SK-N-SH treated with all-trans-retinoic acid at 6 μM for 48 hours (cell line): ENCODE data around the gene PHLDB3.

ENCODE experiments used
- ATAC-seq: fragments of 200-7000 bp; cut with Tn5 transposase; 3 replicates; pipeline ENCODE4 v1.9.1; 2020; ENCODE audit warnings: mild to moderate bottlenecking, moderate library complexity
- ARNTL ChIP-seq: fragments of 450-650 bp; formaldehyde crosslinking; IDR thresholded peaks from 2 replicates; pipeline ENCODE4 v1.5.0; 2020; ENCODE audit warnings: low read depth, mild to moderate bottlenecking, moderate library complexity, borderline replicate concordance
- CREB5 ChIP-seq: fragments of 250-450 bp; sonication (Bioruptor Pico); IDR thresholded peaks from 2 replicates; pipeline ENCODE4 v1.5.1; 2020; ENCODE audit warnings: low read depth, mild to moderate bottlenecking, moderate library complexity
- CSDC2 ChIP-seq: fragments of 250-450 bp; sonication (Bioruptor Pico); IDR thresholded peaks from 2 replicates; pipeline ENCODE4 v1.5.0; 2020; ENCODE audit warnings: mild to moderate bottlenecking, moderate library complexity
- CSRNP3 ChIP-seq: fragments of 250-450 bp; sonication (Bioruptor Pico); IDR thresholded peaks from 2 replicates; pipeline ENCODE4 v1.5.1; 2021; ENCODE audit warnings: mild to moderate bottlenecking, moderate library complexity
- ESRRG ChIP-seq: fragments of 250-450 bp; sonication (Bioruptor Pico); IDR thresholded peaks from 2 replicates; pipeline ENCODE4 v1.6.1; 2021; ENCODE audit warnings: mild to moderate bottlenecking
- GLIS3 ChIP-seq: fragments of 250-450 bp; sonication (Bioruptor Pico); IDR thresholded peaks from 2 replicates; pipeline ENCODE4 v1.5.0; 2020; ENCODE audit warnings: mild to moderate bottlenecking, moderate library complexity
- ISL1 ChIP-seq: fragments of 250-450 bp; sonication (Bioruptor Pico); IDR thresholded peaks from 2 replicates; pipeline ENCODE4 v2.1.2; 2022; ENCODE audit warnings: mild to moderate bottlenecking, moderate library complexity
- OSR1 ChIP-seq: fragments of 250-450 bp; sonication (Bioruptor Pico); IDR thresholded peaks from 2 replicates; pipeline ENCODE4 v1.8.0; 2022; ENCODE audit warnings: moderate library complexity, mild to moderate bottlenecking, inconsistent platforms
- POU6F1 ChIP-seq: fragments of 250-450 bp; sonication (Bioruptor Pico); IDR thresholded peaks from 2 replicates; pipeline ENCODE4 v1.8.0; 2021; ENCODE audit warnings: low read depth, mild to moderate bottlenecking, moderate library complexity, borderline replicate concordance
- PPARA ChIP-seq: fragments of 250-450 bp; sonication (Bioruptor Pico); IDR thresholded peaks from 2 replicates; pipeline ENCODE4 v1.5.0; 2020; ENCODE audit warnings: mild to moderate bottlenecking, borderline replicate concordance
- RARB ChIP-seq: fragments of 250-450 bp; sonication (Bioruptor Pico); IDR thresholded peaks from 2 replicates; pipeline ENCODE4 v1.8.0; 2021; ENCODE audit warnings: mild to moderate bottlenecking, moderate library complexity
- SNAI2 ChIP-seq: fragments of 250-450 bp; sonication (Bioruptor Pico); IDR thresholded peaks from 2 replicates; pipeline ENCODE4 v1.5.0; 2020; ENCODE audit warnings: mild to moderate bottlenecking, moderate library complexity
- TCF4 ChIP-seq: fragments of 250-450 bp; sonication (Bioruptor Pico); IDR thresholded peaks from 2 replicates; pipeline ENCODE4 v1.8.0; 2021; ENCODE audit warnings: mild to moderate bottlenecking, moderate library complexity, borderline replicate concordance
- TOX ChIP-seq: fragments of 250-450 bp; sonication (Bioruptor Pico); IDR thresholded peaks from 2 replicates; pipeline ENCODE4 v1.8.0; 2021; ENCODE audit warnings: mild to moderate bottlenecking, moderate library complexity, borderline replicate concordance
- ZFP3 ChIP-seq: fragments of 250-450 bp; sonication (Bioruptor Pico); IDR thresholded peaks from 2 replicates; pipeline ENCODE4 v1.5.0; 2020; ENCODE audit warnings: mild to moderate bottlenecking, moderate library complexity
- ZFP30 ChIP-seq: fragments of 450-650 bp; formaldehyde crosslinking; IDR thresholded peaks from 2 replicates; pipeline ENCODE4 v1.5.0; 2022; ENCODE audit warnings: mild to moderate bottlenecking, moderate library complexity
- ZNF565 ChIP-seq: fragments of 450-650 bp; formaldehyde crosslinking; conservative IDR thresholded peaks from 2 replicates; pipeline ENCODE4 v1.5.0; 2020; ENCODE audit warnings: low read depth, mild to moderate bottlenecking, moderate library complexity
- ZNF70 ChIP-seq: fragments of 450-650 bp; formaldehyde crosslinking; IDR thresholded peaks from 2 replicates; pipeline ENCODE4 v1.5.0; 2020; ENCODE audit warnings: mild to moderate bottlenecking, moderate library complexity
- ZNF8 ChIP-seq: fragments of 450-650 bp; formaldehyde crosslinking; IDR thresholded peaks from 2 replicates; pipeline ENCODE4 v1.5.0; 2020; ENCODE audit warnings: mild to moderate bottlenecking, moderate library complexity
- TF ChIP-seq, protein P1 (sequence below): fragments of 250-450 bp; sonication (Bioruptor Pico); IDR thresholded peaks from 2 replicates; pipeline ENCODE4 v1.5.0; 2020; ENCODE audit warnings: mild to moderate bottlenecking, moderate library complexity
- TF ChIP-seq, protein P2 (sequence below): fragments of 250-450 bp; sonication (Bioruptor Pico); IDR thresholded peaks from 2 replicates; pipeline ENCODE4 v1.8.0; 2020; ENCODE audit warnings: mild to moderate bottlenecking, moderate library complexity, borderline replicate concordance

Gene PHLDB3

GRCh38 chr19:43466793-43467192, 37.8 kb downstream of the PHLDB3 start:
- no peak for ATAC-seq
- TF ChIP-seq, protein P1, sequence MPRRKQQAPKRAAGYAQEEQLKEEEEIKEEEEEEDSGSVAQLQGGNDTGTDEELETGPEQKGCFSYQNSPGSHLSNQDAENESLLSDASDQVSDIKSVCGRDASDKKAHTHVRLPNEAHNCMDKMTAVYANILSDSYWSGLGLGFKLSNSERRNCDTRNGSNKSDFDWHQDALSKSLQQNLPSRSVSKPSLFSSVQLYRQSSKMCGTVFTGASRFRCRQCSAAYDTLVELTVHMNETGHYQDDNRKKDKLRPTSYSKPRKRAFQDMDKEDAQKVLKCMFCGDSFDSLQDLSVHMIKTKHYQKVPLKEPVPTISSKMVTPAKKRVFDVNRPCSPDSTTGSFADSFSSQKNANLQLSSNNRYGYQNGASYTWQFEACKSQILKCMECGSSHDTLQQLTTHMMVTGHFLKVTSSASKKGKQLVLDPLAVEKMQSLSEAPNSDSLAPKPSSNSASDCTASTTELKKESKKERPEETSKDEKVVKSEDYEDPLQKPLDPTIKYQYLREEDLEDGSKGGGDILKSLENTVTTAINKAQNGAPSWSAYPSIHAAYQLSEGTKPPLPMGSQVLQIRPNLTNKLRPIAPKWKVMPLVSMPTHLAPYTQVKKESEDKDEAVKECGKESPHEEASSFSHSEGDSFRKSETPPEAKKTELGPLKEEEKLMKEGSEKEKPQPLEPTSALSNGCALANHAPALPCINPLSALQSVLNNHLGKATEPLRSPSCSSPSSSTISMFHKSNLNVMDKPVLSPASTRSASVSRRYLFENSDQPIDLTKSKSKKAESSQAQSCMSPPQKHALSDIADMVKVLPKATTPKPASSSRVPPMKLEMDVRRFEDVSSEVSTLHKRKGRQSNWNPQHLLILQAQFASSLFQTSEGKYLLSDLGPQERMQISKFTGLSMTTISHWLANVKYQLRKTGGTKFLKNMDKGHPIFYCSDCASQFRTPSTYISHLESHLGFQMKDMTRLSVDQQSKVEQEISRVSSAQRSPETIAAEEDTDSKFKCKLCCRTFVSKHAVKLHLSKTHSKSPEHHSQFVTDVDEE (CRISPR knock-in tag): no peak
- no peak for TF ChIP-seq SNAI2 (CRISPR knock-in tag)
- no peak for TF ChIP-seq ZFP30 (CRISPR knock-in tag)
- TF ChIP-seq CSRNP3 (CRISPR knock-in tag): no peak
- TF ChIP-seq CREB5 (CRISPR knock-in tag): no peak
- no peak for TF ChIP-seq RARB (CRISPR knock-in tag)
- TF ChIP-seq ARNTL (CRISPR knock-in tag): no peak
- TF ChIP-seq GLIS3: no peak
- no peak for TF ChIP-seq TOX
- TF ChIP-seq ZNF8 (CRISPR knock-in tag): no peak
- no peak for TF ChIP-seq ZFP3
- no peak for TF ChIP-seq ISL1
- no peak for TF ChIP-seq ZNF565 (CRISPR knock-in tag)
- no peak for TF ChIP-seq TCF4 (CRISPR knock-in tag)
- no peak for TF ChIP-seq OSR1 (CRISPR knock-in tag)
- no peak for TF ChIP-seq PPARA (CRISPR knock-in tag)

- no peak for TF ChIP-seq ZFP30 (CRISPR knock-in tag)
- TF ChIP-seq GLIS3: no peak
- no peak for TF ChIP-seq CSRNP3 (CRISPR knock-in tag)
- no peak for TF ChIP-seq ARNTL (CRISPR knock-in tag)
- no peak for TF ChIP-seq PPARA (CRISPR knock-in tag)
- no peak for TF ChIP-seq CREB5 (CRISPR knock-in tag)
- no peak for TF ChIP-seq ZFP3
- no peak for TF ChIP-seq SNAI2 (CRISPR knock-in tag)
- no peak for TF ChIP-seq ZNF70 (CRISPR knock-in tag)
- ATAC-seq: no peak
These were observed 39.0 kb downstream of the PHLDB3 start, which contains the start of gene LYPD3 for GRCh38 chr19:43465468-43466120. Gene LYPD3 (minus strand): TSS chr19:43465608. CDS start chr19:43465571, 37 bp downstream.

DNA sequence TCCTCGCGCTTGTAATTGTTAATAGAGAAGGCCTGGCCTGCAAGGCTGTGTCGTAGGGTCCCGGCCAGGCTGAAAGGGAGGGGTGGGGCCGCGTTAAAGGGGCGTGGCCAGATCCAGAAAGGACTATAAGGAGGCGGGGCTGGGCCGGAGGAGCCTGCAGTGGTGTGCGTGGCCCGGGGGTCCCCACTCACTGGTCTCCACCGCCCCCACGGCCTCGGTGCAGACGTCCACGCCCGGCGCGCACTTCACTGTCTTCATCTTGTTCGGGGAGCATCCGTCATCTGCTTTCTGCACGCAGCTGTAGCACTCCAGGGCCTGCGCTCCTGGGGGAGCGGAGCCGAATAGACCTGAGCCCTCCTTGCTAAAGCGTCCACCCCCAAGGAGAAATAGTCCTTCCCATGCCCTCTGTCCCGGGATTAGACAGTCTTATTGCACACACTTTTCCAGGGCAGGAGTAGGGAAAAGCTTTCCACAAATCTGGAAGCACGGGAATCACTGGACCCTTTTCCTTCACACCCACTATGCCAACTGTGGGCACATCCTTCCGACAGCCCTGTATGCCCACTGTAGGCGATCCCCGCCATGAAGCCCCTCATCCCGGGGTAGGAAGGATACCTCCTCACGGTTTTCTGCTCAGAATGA, 40.3 kb downstream of the PHLDB3 start:
- ATAC-seq: peak; percentile 74
- TF ChIP-seq ARNTL (CRISPR knock-in tag) (no peak), ESRRG (no peak), TCF4 (CRISPR knock-in tag) (no peak), POU6F1 (CRISPR knock-in tag) (no peak), ZNF565 (CRISPR knock-in tag) (no peak), OSR1 (CRISPR knock-in tag) (no peak), CSDC2 (CRISPR knock-in tag) (no peak), ZFP3 (no peak), ZNF8 (CRISPR knock-in tag) (no peak)
- TF ChIP-seq, protein P2, sequence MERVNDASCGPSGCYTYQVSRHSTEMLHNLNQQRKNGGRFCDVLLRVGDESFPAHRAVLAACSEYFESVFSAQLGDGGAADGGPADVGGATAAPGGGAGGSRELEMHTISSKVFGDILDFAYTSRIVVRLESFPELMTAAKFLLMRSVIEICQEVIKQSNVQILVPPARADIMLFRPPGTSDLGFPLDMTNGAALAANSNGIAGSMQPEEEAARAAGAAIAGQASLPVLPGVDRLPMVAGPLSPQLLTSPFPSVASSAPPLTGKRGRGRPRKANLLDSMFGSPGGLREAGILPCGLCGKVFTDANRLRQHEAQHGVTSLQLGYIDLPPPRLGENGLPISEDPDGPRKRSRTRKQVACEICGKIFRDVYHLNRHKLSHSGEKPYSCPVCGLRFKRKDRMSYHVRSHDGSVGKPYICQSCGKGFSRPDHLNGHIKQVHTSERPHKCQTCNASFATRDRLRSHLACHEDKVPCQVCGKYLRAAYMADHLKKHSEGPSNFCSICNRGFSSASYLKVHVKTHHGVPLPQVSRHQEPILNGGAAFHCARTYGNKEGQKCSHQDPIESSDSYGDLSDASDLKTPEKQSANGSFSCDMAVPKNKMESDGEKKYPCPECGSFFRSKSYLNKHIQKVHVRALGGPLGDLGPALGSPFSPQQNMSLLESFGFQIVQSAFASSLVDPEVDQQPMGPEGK (CRISPR knock-in tag): no peak
- TF ChIP-seq, all 23 proteins: peak for 0
